Heart left ventricle (tissue), 16 donors: Measurements from ENCODE around the gene RBMS1. TPM values are rescaled to one million over a fixed set of nuclear protein-coding genes. Genes with fewer than 3 reads are reported as not detected.
A peak's percentile ranks its signal among the peaks of the same experiment; 100 is the strongest.

ENCODE experiments used
- ATAC-seq, 4 donors: fragments of 200-7000 bp; cut with Tn5 transposase; one replicate each; pipeline ENCODE4 v1.9.1; 2020 to 2022; ENCODE audit warnings: moderate library complexity in 4 of 4, mild to moderate bottlenecking in 3 of 4, moderate number of reproducible peaks in 1 of 4
- DNase-seq, 5 donors: peaks; one replicate each; pipeline ENCODE4 v3.0.0-alpha.2; 2020
- H3K27ac ChIP-seq, 12 donors: fragments of 200-600 bp; sonication (generic) in 4 of 12; one replicate each; pipeline versions ENCODE4 v1.5.0 to v1.8.0; 2016 to 2022; ENCODE audit warnings: mild to moderate bottlenecking in 2 of 12
- H3K27me3 ChIP-seq, 9 donors: fragments of 200-600 bp; sonication (generic) in 2 of 9; one replicate each; pipeline versions ENCODE4 v1.5.1 to v1.8.0; 2016 to 2022; ENCODE audit warnings: mild to moderate bottlenecking in 3 of 9
- H3K36me3 ChIP-seq, 9 donors: fragments of 200-600 bp; sonication (generic) in 2 of 9; one replicate each; pipeline versions ENCODE4 v1.5.0 to v1.8.0; 2018 to 2022; ENCODE audit warnings: mild to moderate bottlenecking in 2 of 9
- H3K4me1 ChIP-seq, 12 donors: fragments of 200-600 bp; sonication (generic) in 4 of 12; one replicate each; pipeline versions ENCODE4 v1.5.0 to v1.8.0; 2016 to 2022; ENCODE audit warnings: mild to moderate bottlenecking in 3 of 12
- H3K4me3 ChIP-seq, 12 donors: fragments of 200-600 bp; sonication (generic) in 4 of 12; one replicate each; pipeline versions ENCODE4 v1.5.0 to v1.8.0; 2017 to 2022; ENCODE audit warnings: mild to moderate bottlenecking in 9 of 12, moderate library complexity in 4 of 12
- H3K9me3 ChIP-seq, 12 donors: fragments of 200-600 bp; sonication (generic) in 4 of 12; one replicate each; pipeline versions ENCODE4 v1.5.0 to v1.8.0; 2016 to 2022; ENCODE audit warnings: mild to moderate bottlenecking in 1 of 12
- POLR2A ChIP-seq, 2 donors: fragments of 450-650 bp; IDR thresholded peaks; one replicate each; pipeline ENCODE4 v1.6.1; 2017; ENCODE audit warnings: antibody characterized with exemption in 2 of 2, mild to moderate bottlenecking in 2 of 2, moderate library complexity in 2 of 2
- WGBS, 4 donors: extraction: QIAGEN DNeasy Blood & Tissue Kit in 2 of 4; methylation state at CpG; one replicate each; pipeline versions ENCODE4 v1.1.5 to v1.1.7; 2013 to 2018; 5-methylcytosine and 5-hydroxymethylcytosine counted together
- intact Hi-C, 10 donors: fragments of 100-400 bp; cut with DNase I; formaldehyde crosslinking; loops; one replicate each; pipeline versions ENCODE4 v1.11.1 to v1.14.2; 2022
- polyA plus RNA-seq, 2 donors: library from polyadenylated mRNA; stranded (reverse); fragments of 200-250 nt; gene quantifications; one replicate each; pipeline ENCODE4 v1.2.3, GENCODE V29; 2013
- total RNA-seq, 9 donors: library from RNA; depleted of rRNA in 2 of 9; stranded (reverse); fragments of >200 nt in 2 of 9; fragmentation: NEBNext Ultra II Directional in 3 of 9; extraction: Animal tissue kit (Norgen Biotek cat#: 25700) in 3 of 9; gene quantifications; one replicate each; pipeline versions ENCODE4 v1.1.0 to v1.2.4, GENCODE V29; 2016 to 2023
- TF ChIP-seq, protein P1 (sequence below), 12 donors: fragments of 200-600 bp; sonication (generic) in 4 of 12; IDR thresholded peaks; one replicate each; pipeline versions ENCODE4 v1.5.0 to v1.8.0; 2018 to 2022; ENCODE audit warnings: antibody characterized with exemption in 12 of 12, mild to moderate bottlenecking in 5 of 12
- donor health status: ischemic (EF 13 %, LVEDD 7.1; RV severe dilation, severe dysfunction).
- donor health status: healthy with polysubstance abuse.
- donor health status: DM: no; HTN: yes; CAD: no.
- donor health status: DM: no; HTN: no; CAD: no.
- donor health status: ischemic (EF 25% LVEDD 6.9; RV normal size, moderate dysfunction).
- donor health status: ischemic (EF 25% LVEDD 5.7; RV mildly dilated, moderate dysfunction).
- donor health status: healthy.
- donor health status: DM: yes; HTN: yes; CAD: no.
- donor health status: ischemic (EF 35%, LVEDD 5.7; RV mildly dilated, moderate dysfunction).
- donor health status: nonischemic (EF 11% LVEDD 7.7; RV severe dilation, severe dysfunction).
- donor health status: DM: yes; HTN: yes; CAD: no.
- donor health status: PGD.
- donor health status: ischemic (EF 29% LVEDD 5.4; RV normal size, mild dysfunction).
- donor health status: nonischemic (EF 23%, LVEDD 6.1; RV moderate dilation, normal function).

Gene RBMS1
- total and polyA plus RNA-seq, 11 donors: 32.4 to 102 (median 52.6) TPM

DNA sequence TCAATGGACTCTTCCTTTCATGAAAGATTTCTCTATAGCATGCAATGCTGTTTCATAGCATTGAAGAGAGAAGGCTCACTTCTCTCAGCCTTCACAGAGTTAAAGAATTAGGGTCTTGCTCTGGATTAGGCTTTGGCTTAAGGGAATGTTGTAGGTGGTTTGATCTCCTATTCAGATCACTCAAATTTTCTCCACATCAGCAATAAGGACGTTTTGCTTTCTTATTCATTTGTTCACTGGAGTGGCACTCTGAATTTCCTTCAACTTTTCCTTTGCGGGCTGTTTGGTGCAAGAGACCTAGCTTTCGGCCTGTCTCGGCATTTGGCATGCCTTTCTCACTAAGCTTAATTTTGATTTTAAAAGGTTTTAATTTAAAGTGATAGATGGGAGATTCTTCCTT lies 131.6 kb downstream of the RBMS1 start:
- intact Hi-C loops: no loop called here
- Histone ChIP-seq H3K9me3 (no peaks in the 10 kb centered on the region), H3K36me3 (peaks cover 0 to 39% (median 9%) of the 10 kb centered on the region in 9 donors), H3K4me1 (peaks cover 3 to 96% (median 58%) of the 10 kb centered on the region in 12 donors), H3K27me3 (no peaks in the 10 kb centered on the region), H3K27ac (peak overlapping the region in 1 of 12 donors; percentile 61), H3K4me3 (no peak overlapping the region)
- DNase-seq: no peak
- WGBS, 4 donors: 61 to 81% (median 71%) methylated on average over 4 of the region's 4 CpGs
- no peak for TF ChIP-seq POLR2A (IDR thresholded peaks at IDR 0.05)
- TF ChIP-seq, protein P1, sequence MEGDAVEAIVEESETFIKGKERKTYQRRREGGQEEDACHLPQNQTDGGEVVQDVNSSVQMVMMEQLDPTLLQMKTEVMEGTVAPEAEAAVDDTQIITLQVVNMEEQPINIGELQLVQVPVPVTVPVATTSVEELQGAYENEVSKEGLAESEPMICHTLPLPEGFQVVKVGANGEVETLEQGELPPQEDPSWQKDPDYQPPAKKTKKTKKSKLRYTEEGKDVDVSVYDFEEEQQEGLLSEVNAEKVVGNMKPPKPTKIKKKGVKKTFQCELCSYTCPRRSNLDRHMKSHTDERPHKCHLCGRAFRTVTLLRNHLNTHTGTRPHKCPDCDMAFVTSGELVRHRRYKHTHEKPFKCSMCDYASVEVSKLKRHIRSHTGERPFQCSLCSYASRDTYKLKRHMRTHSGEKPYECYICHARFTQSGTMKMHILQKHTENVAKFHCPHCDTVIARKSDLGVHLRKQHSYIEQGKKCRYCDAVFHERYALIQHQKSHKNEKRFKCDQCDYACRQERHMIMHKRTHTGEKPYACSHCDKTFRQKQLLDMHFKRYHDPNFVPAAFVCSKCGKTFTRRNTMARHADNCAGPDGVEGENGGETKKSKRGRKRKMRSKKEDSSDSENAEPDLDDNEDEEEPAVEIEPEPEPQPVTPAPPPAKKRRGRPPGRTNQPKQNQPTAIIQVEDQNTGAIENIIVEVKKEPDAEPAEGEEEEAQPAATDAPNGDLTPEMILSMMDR (IDR thresholded peaks at IDR 0.05): no peak
- no peak for ATAC-seq

DNA sequence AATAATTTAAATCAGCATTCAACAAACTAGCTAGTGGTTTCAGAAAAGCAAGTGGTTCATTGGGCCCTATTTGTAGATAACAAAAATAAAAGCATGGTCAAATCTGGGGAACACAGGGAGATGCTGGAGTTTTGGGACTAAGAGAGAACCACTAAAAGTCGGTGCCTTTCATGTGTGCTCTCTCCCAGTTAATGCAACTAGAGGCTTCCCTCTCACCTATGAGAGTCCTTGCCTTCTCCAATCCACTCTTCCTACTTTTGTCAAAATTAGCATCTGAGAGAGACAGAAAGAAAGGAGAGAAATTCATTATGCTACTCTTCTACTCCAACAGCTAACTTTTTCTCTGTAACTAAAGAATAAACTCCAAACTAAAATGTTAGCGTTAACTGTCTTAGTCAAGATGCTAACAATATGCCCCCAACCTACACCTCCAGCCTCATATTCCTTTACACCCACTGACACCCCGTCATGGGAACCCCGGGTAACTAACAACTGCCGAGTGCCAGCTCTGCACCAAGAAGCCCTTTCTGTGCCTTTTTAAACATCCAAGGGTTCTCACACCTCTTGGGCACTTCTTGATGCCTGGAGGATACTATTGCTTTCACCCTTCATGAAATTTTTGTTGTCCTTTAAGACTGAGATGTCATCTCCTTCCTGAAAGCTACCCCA lies 133.4 kb downstream of the RBMS1 start:
- no peak overlapping the region for H3K4me3 ChIP-seq
- TF ChIP-seq, protein P1 (IDR thresholded peaks at IDR 0.05): no peak
- no peak for TF ChIP-seq POLR2A (IDR thresholded peaks at IDR 0.05)
- H3K36me3 ChIP-seq: peaks cover 0 to 21% (median 1%) of the 10 kb centered on the region in 9 donors
- H3K4me1 ChIP-seq: peaks cover 3 to 94% (median 52%) of the 10 kb centered on the region in 12 donors
- H3K27ac ChIP-seq: no peak overlapping the region
- WGBS, 4 donors: 82 to 85% (median 85%) methylated on average over 5 of the region's 5 CpGs
- peaks cover 0 to 4% (median 0%) of the 10 kb centered on the region in 12 donors for H3K9me3 ChIP-seq
- ATAC-seq (no peak), DNase-seq (no peak)
- intact Hi-C loops: no loop called here
- H3K27me3 ChIP-seq: no peaks in the 10 kb centered on the region

DNA sequence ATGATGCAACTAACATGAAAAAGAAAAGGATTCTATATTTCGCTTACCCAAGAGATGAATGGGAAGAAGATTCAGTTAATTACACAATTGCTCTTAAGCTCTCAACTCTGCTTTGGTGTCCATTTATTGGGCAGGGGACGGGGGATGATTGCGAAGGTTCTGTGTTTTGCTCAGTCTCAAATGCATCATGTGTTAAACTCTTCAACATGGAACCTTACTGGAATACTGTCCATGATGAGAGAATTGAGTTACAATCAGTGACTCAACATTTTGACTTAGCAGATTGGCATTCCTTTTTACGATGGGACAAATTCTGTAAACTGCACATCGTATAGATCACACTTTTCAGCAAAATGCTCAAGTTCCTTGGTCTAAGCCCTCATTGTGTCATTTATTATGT lies 135.6 kb downstream of the RBMS1 start:
- H3K4me1 ChIP-seq: peaks cover 8 to 94% (median 50%) of the 10 kb centered on the region in 12 donors

DNA sequence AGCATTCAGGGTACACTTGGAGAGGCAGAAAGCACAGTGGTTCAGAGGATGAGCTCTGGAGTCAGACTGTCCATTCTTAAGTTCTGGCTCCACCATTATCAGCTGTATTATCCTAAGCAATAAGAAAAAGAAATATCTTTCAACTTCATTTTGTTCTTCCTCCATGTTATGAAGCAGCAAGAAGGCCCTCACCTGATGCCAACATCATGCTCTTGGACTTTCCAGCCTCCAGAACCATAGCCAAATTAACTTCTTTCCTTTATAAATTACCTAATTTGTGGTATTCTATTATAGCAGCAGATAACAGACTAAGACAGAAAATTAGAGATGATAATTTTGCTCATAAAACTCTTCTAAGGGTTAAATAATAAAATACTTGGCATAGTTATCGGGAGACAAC lies 137.1 kb downstream of the RBMS1 start:
- Histone ChIP-seq H3K27ac (peak overlapping the region in 2 of 12 donors; percentile 2), H3K36me3 (peaks cover 0 to 6% (median 0%) of the 10 kb centered on the region in 9 donors), H3K9me3 (peaks cover 0 to 4% (median 0%) of the 10 kb centered on the region in 12 donors), H3K4me3 (no peak overlapping the region), H3K27me3 (no peaks in the 10 kb centered on the region), H3K4me1 (peaks cover 8 to 94% (median 53%) of the 10 kb centered on the region in 12 donors)
- ATAC-seq (no peak), DNase-seq (no peak)
- TF ChIP-seq POLR2A (IDR thresholded peaks at IDR 0.05): no peak
- TF ChIP-seq, protein P1 (IDR thresholded peaks at IDR 0.05): no peak
- intact Hi-C loops: no loop called here
- 68 to 88% (median 73%) methylated on average over 1 of the region's 1 CpG for WGBS, 4 donors

More for the DNA sequence above, 135.6 kb downstream of the RBMS1 start:
- H3K4me3 ChIP-seq: no peak overlapping the region
- ATAC-seq (no peak), DNase-seq (no peak)
- peaks cover 0 to 8% (median 0%) of the 10 kb centered on the region in 9 donors for H3K36me3 ChIP-seq
- intact Hi-C loops: no loop called here
- WGBS, 4 donors: 74 to 95% (median 83%) methylated on average over 5 of the region's 5 CpGs
- TF ChIP-seq POLR2A (IDR thresholded peaks at IDR 0.05): no peak
- TF ChIP-seq, protein P1 (IDR thresholded peaks at IDR 0.05): no peak
- no peaks in the 10 kb centered on the region for H3K27me3 ChIP-seq
- H3K27ac ChIP-seq: no peak overlapping the region
- peaks cover 0 to 4% (median 0%) of the 10 kb centered on the region in 12 donors for H3K9me3 ChIP-seq
